Adrenal gland (tissue), 5 donors: ENCODE measurements around the gene UVSSA.

Experiments
- CTCF ChIP-seq, 6 experiments: fragments of 450-650 bp in 4 of 6; fragments of 200-600 bp in 2 of 6; sonication (generic) in 1 of 6; IDR thresholded peaks; 1 replicate in 5 of 6; 2 replicates in 1 of 6; pipeline versions ENCODE4 v1.5.1 to v1.8.0; 2016 to 2021; ENCODE audit warnings: antibody characterized with exemption in 6 of 6, mild to moderate bottlenecking in 2 of 6, moderate library complexity in 1 of 6
- POLR2A ChIP-seq, 2 donors: fragments of 450-650 bp; IDR thresholded peaks; one replicate each; pipeline ENCODE4 v1.6.1; 2017; ENCODE audit warnings: antibody characterized with exemption in 2 of 2, mild to moderate bottlenecking in 2 of 2, moderate library complexity in 1 of 2
- donor health status: DM: no; HTN: no; CAD: no.

- TF ChIP-seq CTCF (IDR thresholded peaks at IDR 0.05) (no peak), POLR2A (IDR thresholded peaks at IDR 0.05) (no peak)
Measured at GRCh38 chr4:1405636-1406393, 58.8 kb downstream of the UVSSA start.
